IMR-90 (cell line): ENCODE data around the gene TMEM221. TPM values are rescaled to one million over a fixed set of nuclear protein-coding genes. Genes with fewer than 3 reads are reported as not detected.

ENCODE experiments used
- ATAC-seq: fragments of 200-7000 bp; cut with Tn5 transposase; 2 replicates; pipeline ENCODE4 v1.9.1; 2020; ENCODE audit warnings: low read depth, mild to moderate bottlenecking, moderate library complexity
- BruUV-seq: library from RNA; stranded (reverse); fragments of 400-500 nt; replicated peaks from 2 replicates; lab custom pipeline; 2021; lab: Mats Ljungman, UMichigan
- CTCF ChIA-PET: fragments of 300-600 bp; formaldehyde crosslinking; extraction: SDS; loops from one replicate; lab custom pipeline; 2021; ENCODE audit warnings: antibody characterized with exemption; lab: Yijun Ruan, JAX
- POLR2A ChIA-PET: fragments of 300-600 bp; sonication (Branson Sonifier 250); formaldehyde crosslinking; loops from one replicate; lab custom pipeline; 2022; ENCODE audit warnings: antibody characterized with exemption; ENCODE audit not compliant: unreplicated experiment; lab: Charles Lee
- DNase-seq: peaks from one replicate; pipeline ENCODE4 v3.0.0; 2013
- H2AFZ ChIP-seq: replicated peaks from 2 replicates; pipeline ENCODE3; 2013; ENCODE audit warnings: low read length, mild to moderate bottlenecking; ENCODE audit not compliant: poor library complexity
- H2AK5ac ChIP-seq: 2 replicates; pipeline ENCODE4 v1.6.1; 2013; ENCODE audit warnings: low read depth, low read length, inconsistent platforms
- H2AK9ac ChIP-seq: replicated peaks from 2 replicates; pipeline ENCODE3; 2013; ENCODE audit warnings: mild to moderate bottlenecking, low read depth, low read length, moderate library complexity; ENCODE audit not compliant: poor library complexity
- H2BK120ac ChIP-seq: 2 replicates; pipeline ENCODE4 v1.6.1; 2013; ENCODE audit warnings: low read depth, low read length, inconsistent platforms
- H2BK15ac ChIP-seq: 3 replicates; pipeline ENCODE4 v1.6.1; 2013; ENCODE audit warnings: low read depth, low read length, inconsistent platforms
- H2BK20ac ChIP-seq: 2 replicates; pipeline ENCODE4 v1.6.1; 2013; ENCODE audit warnings: low read depth, mild to moderate bottlenecking, inconsistent platforms, low read length, moderate library complexity
- H2BK5ac ChIP-seq: 2 replicates; pipeline ENCODE4 v1.6.1; 2013; ENCODE audit warnings: mild to moderate bottlenecking, low read depth, low read length, inconsistent platforms; ENCODE audit not compliant: poor library complexity, severe bottlenecking
- H3K14ac ChIP-seq: replicated peaks from 2 replicates; pipeline ENCODE4 v1.6.1; 2013; ENCODE audit warnings: low read depth, low read length, inconsistent platforms
- H3K18ac ChIP-seq: 2 replicates; pipeline ENCODE4 v1.6.1; 2013; ENCODE audit warnings: low read depth, low read length, control low read depth
- H3K23ac ChIP-seq: 2 replicates; pipeline ENCODE4 v1.6.1; 2013; ENCODE audit warnings: low read depth, low read length, inconsistent platforms
- H3K27ac ChIP-seq: 2 replicates; pipeline ENCODE4 v1.5.1; 2013; ENCODE audit warnings: mild to moderate bottlenecking, control low read depth, low read length; ENCODE audit not compliant: insufficient read depth
- H3K27me3 ChIP-seq: 2 replicates; pipeline ENCODE4 v1.6.1; 2013; ENCODE audit warnings: low read length; ENCODE audit not compliant: control insufficient read depth, insufficient read depth
- H3K36me3 ChIP-seq: 2 replicates; pipeline ENCODE4 v1.6.1; 2013; ENCODE audit warnings: low read length, mixed read lengths; ENCODE audit not compliant: control insufficient read depth, insufficient read depth
- H3K4ac ChIP-seq: 2 replicates; pipeline ENCODE4 v1.6.1; 2013; ENCODE audit warnings: low read depth, low read length, inconsistent platforms
- H3K4me1 ChIP-seq: 2 replicates; pipeline ENCODE4 v1.6.1; 2013; ENCODE audit warnings: low read length, mixed read lengths; ENCODE audit not compliant: control insufficient read depth, insufficient read depth
- H3K4me2 ChIP-seq: 2 replicates; pipeline ENCODE4 v1.6.1; 2013; ENCODE audit warnings: low read depth, mild to moderate bottlenecking, control low read depth, low read length, moderate library complexity
- H3K4me3 ChIP-seq: 2 replicates; pipeline ENCODE4 v1.5.1; 2013; ENCODE audit warnings: low read depth, mild to moderate bottlenecking, control low read depth, low read length, moderate library complexity; ENCODE audit not compliant: insufficient read depth
- H3K56ac ChIP-seq: 2 replicates; pipeline ENCODE4 v1.6.1; 2013; ENCODE audit warnings: low read length, inconsistent platforms; ENCODE audit not compliant: insufficient read depth; ENCODE audit errors: extremely low read depth
- H3K79me1 ChIP-seq, 2 experiments: 2 replicates each; pipeline ENCODE4 v1.6.1; 2013; ENCODE audit warnings: low read length in 2 of 2, inconsistent platforms in 1 of 2, low read depth in 1 of 2
- H3K9ac ChIP-seq: 2 replicates; pipeline ENCODE4 v1.6.1; 2013; ENCODE audit warnings: low read depth, low read length, control low read depth
- H3K9me1 ChIP-seq: 2 replicates; pipeline ENCODE4 v1.6.1; 2013; ENCODE audit warnings: low read length, inconsistent platforms; ENCODE audit not compliant: insufficient read depth
- H3K9me3 ChIP-seq: 2 replicates; pipeline ENCODE4 v1.6.1; 2013; ENCODE audit warnings: low read length; ENCODE audit not compliant: control insufficient read depth, insufficient read depth
- H4K20me1 ChIP-seq: 2 replicates; pipeline ENCODE4 v1.6.1; 2013; ENCODE audit warnings: low read length, inconsistent platforms; ENCODE audit not compliant: insufficient read depth
- H4K5ac ChIP-seq: 2 replicates; pipeline ENCODE4 v1.6.1; 2013; ENCODE audit warnings: mild to moderate bottlenecking, low read depth, low read length, control low read depth
- H4K8ac ChIP-seq, 2 experiments: 2 replicates each; pipeline ENCODE4 v1.6.1; 2013; ENCODE audit warnings: low read depth in 2 of 2, low read length in 2 of 2, control low read depth in 1 of 2, inconsistent platforms in 1 of 2
- H4K91ac ChIP-seq: 2 replicates; pipeline ENCODE4 v1.6.1; 2013; ENCODE audit warnings: low read depth, low read length, inconsistent platforms; ENCODE audit not compliant: insufficient read depth
- CEBPB ChIP-seq: IDR thresholded peaks from 2 replicates; pipeline ENCODE4 v1.6.1; 2012; ENCODE audit warnings: low read depth, low read length, improper control_type of control experiment
- FOS ChIP-seq: fragments of 150-350 bp; IDR thresholded peaks from 2 replicates; pipeline ENCODE4 v1.6.1; 2016; ENCODE audit warnings: low read depth, low read length
- MAFK ChIP-seq: IDR thresholded peaks from 2 replicates; pipeline ENCODE4 v1.6.1; 2012; ENCODE audit warnings: low read depth, low read length, improper control_type of control experiment
- NFE2L2 ChIP-seq: fragments of 150-350 bp; IDR thresholded peaks from 2 replicates; pipeline ENCODE4 v1.6.1; 2016; ENCODE audit warnings: low read depth, mild to moderate bottlenecking, low read length
- RAD21 ChIP-seq: IDR thresholded peaks from 2 replicates; pipeline ENCODE4 v1.6.1; 2012; ENCODE audit warnings: low read length, improper control_type of control experiment
- RCOR1 ChIP-seq: IDR thresholded peaks from 2 replicates; pipeline ENCODE4 v1.6.1; 2012; ENCODE audit warnings: mild to moderate bottlenecking, low read length, improper control_type of control experiment; ENCODE audit not compliant: insufficient replicate concordance
- WGBS, 2 experiments: methylation state at CpG; one replicate each; pipeline versions ENCODE4 v1.1.5 to v1.1.7; 2013; ENCODE audit warnings: missing lambda C conversion rate in 2 of 2; ENCODE audit not compliant: insufficient read length in 1 of 2; ENCODE audit errors: extremely low coverage in 2 of 2; 5-methylcytosine and 5-hydroxymethylcytosine counted together
- dilution Hi-C: fragments of 300-500 bp; cut with HindIII; formaldehyde crosslinking; loops from one replicate; pipeline ENCODE4 v1.14.3; 2018; ENCODE audit warnings: low sequenced_read_pairs; ENCODE audit not compliant: unreplicated experiment
- in situ Hi-C: fragments of 300-500 bp; cut with MboI; formaldehyde crosslinking; loops from 3 replicates; pipeline ENCODE4 v1.14.3; 2019; ENCODE audit warnings: low sequenced_read_pairs, inconsistent platforms, mixed read lengths
- intact Hi-C: fragments of 100-400 bp; cut with micrococcal nuclease; formaldehyde crosslinking; loops from 2 replicates; pipeline ENCODE4 v1.10.0; 2022
- polyA plus RNA-seq, 3 experiments: library from polyadenylated mRNA; depleted of rRNA; stranded (reverse); fragments of >200 nt; gene quantifications; 2 replicates each; pipeline ENCODE4 v1.2.3, GENCODE V29; 2012; ENCODE audit warnings: low replicate concordance in 1 of 3
- total RNA-seq: library from RNA; depleted of rRNA; stranded (reverse); fragments of >200 nt; gene quantifications from 2 replicates; pipeline ENCODE4 v1.2.3, GENCODE V29; 2012
- TF ChIP-seq, protein P1 (sequence below): fragments of 150-350 bp; IDR thresholded peaks from 2 replicates; pipeline ENCODE4 v1.6.1; 2016; ENCODE audit warnings: low read depth, mild to moderate bottlenecking, low read length, moderate library complexity, borderline replicate concordance

The TMEM221 gene
- total and polyA plus RNA-seq, 2 of the 4 experiments (the other 2 are of a cell fraction) = 0.12 TPM; not detected in 1

DNA sequence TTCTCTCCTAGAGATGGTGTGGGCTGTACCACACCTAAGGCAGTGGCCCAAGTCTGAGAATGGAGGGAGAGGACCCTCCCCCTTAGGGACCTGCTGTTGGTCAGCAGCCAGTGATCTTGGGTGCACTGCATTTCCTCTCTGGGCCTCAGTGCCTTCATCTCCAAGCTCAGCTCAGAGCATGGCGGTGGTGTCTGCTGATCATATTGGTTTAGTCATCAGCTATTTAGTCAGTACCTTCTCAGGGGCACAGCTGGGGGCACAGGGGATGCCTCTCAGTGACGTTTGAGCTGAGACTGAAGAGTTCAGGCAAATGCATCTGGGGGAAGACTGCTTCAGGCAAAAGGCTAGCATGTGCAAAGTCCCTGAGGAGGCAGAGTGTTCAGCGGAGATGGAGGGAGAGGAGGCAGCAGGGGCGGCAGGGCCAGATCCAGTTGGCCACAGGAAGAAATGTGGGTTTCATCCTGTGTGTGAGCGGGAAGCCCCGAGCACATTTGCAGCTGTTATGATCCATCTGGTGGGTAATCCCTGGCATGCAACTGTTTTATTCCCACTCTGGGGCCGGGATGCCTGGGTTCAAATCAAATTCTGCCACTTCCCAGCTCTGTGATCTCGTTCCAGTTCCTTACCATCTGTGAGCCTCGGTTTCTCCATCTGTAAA, 47.3 kb upstream of the TMEM221 start (continued):
- TF ChIP-seq, protein P1, sequence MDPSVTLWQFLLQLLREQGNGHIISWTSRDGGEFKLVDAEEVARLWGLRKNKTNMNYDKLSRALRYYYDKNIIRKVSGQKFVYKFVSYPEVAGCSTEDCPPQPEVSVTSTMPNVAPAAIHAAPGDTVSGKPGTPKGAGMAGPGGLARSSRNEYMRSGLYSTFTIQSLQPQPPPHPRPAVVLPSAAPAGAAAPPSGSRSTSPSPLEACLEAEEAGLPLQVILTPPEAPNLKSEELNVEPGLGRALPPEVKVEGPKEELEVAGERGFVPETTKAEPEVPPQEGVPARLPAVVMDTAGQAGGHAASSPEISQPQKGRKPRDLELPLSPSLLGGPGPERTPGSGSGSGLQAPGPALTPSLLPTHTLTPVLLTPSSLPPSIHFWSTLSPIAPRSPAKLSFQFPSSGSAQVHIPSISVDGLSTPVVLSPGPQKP = no peak

DNA sequence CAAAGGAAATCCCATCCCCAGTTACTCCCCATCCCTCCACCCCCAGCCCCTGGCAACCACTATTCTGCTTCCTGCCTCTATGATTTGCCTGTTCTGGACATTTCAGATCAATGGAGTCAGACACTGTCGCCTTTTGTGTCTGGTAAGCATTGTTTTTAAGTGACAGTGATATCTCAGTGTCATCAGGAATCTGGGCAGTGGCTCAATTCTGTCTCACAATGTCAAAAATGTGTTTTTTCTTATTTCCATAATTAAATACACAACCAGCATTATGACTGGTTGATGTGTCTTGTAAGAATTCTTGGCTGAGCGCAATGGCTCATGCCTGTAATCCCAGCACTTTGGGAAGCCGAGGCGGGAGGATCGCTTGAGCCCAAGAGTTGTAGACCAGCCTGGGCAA, 42.8 kb upstream of the TMEM221 start:
- in situ Hi-C loops = no loop called here
- H3K27ac ChIP-seq = no peak overlapping the region
- BruUV-seq = no TSS peak

More for the DNA sequence above, 42.8 kb upstream of the TMEM221 start:
- ChIA-PET CTCF (no interaction called here), POLR2A (no interaction called here)
- Histone ChIP-seq H3K9ac (no peak overlapping the region), H3K4me3 (no peak overlapping the region), H2BK5ac (no peak overlapping the region), H4K20me1 (peaks cover 12% of the 10 kb centered on the region), H4K8ac (no peak overlapping the region), H3K9me1 (no peaks in the 10 kb centered on the region; the same call in 1 of the 2 replicates), H3K36me3 (peaks cover 15% of the 10 kb centered on the region), H2AK5ac (no peak overlapping the region), H3K56ac (no peak overlapping the region), H3K14ac (no peak overlapping the region), H2BK20ac (no peak overlapping the region), H3K18ac (no peak overlapping the region), H3K79me1 (peaks cover 0 to 16% of the 10 kb centered on the region in 2 experiments; a peak in 2 of 4 replicates), H2AK9ac (no peak overlapping the region), H2BK120ac (no peak overlapping the region), H3K27me3 (no peaks in the 10 kb centered on the region), H3K4ac (no peak overlapping the region), H4K91ac (no peak overlapping the region), H4K5ac (no peak overlapping the region), H3K4me1 (no peaks in the 10 kb centered on the region; the same call in 1 of the 2 replicates), H2AFZ (no peak overlapping the region), H2BK15ac (no peak overlapping the region), H3K9me3 (no peaks in the 10 kb centered on the region), H3K4me2 (no peak overlapping the region), H3K23ac (no peak overlapping the region)
- intact Hi-C loops = loop anchor here (10.0 kb wide), 1 partner anchor 274 kb away; no protein-coding TSS in a partner anchor
- TF ChIP-seq FOS (no peak), NFE2L2 (no peak), RAD21 (no peak), MAFK (no peak), RCOR1 (no peak), CEBPB (no peak)
- TF ChIP-seq, protein P1 = no peak
- no peak for ATAC-seq
- dilution Hi-C loops = no loop called here
- no peak for DNase-seq
- no CpG with 5 or more reads among the region's 5 CpGs for WGBS, 2 experiments
